GM23338 (cell line): ENCODE results near the gene LCN10.

ENCODE experiments used
- CREB1 ChIP-seq: fragments of 250-450 bp; sonication (Bioruptor Pico); IDR thresholded peaks from 2 replicates; pipeline ENCODE4 v1.5.0; 2020; ENCODE audit warnings: low read depth, mild to moderate bottlenecking, moderate library complexity
- EZH2 ChIP-seq: fragments of 200-600 bp; sonication (generic); IDR thresholded peaks from one replicate; pipeline ENCODE4 v1.8.0; 2017; ENCODE audit warnings: antibody characterized with exemption, mild to moderate bottlenecking, low read depth; ENCODE audit not compliant: unreplicated experiment
- EZH2phosphoT487 ChIP-seq: fragments of 200-600 bp; sonication (generic); IDR thresholded peaks from one replicate; pipeline ENCODE4 v1.8.1; 2018; ENCODE audit warnings: antibody characterized with exemption; ENCODE audit not compliant: unreplicated experiment
- JUNB ChIP-seq: IDR thresholded peaks from one replicate; pipeline ENCODE4 v1.6.1; 2016; ENCODE audit warnings: antibody characterized with exemption; ENCODE audit not compliant: unreplicated experiment
- NANOG ChIP-seq: IDR thresholded peaks from 2 replicates; pipeline ENCODE4 v1.6.1; 2016; ENCODE audit warnings: antibody characterized with exemption, borderline replicate concordance
- POLR2AphosphoS5 ChIP-seq: IDR thresholded peaks from 2 replicates; pipeline ENCODE4 v1.6.1; 2016; ENCODE audit warnings: antibody characterized with exemption, low read depth
- STAT1 ChIP-seq: IDR thresholded peaks from one replicate; pipeline ENCODE4 v1.6.1; 2016; ENCODE audit warnings: antibody characterized with exemption; ENCODE audit not compliant: unreplicated experiment
- ZNF114 ChIP-seq: fragments of 250-450 bp; sonication (Bioruptor Pico); IDR thresholded peaks from 2 replicates; pipeline ENCODE4 v1.5.0; 2020; ENCODE audit warnings: mild to moderate bottlenecking, moderate library complexity
- ZNF331 ChIP-seq: fragments of 250-450 bp; sonication (Bioruptor Pico); IDR thresholded peaks from 2 replicates; pipeline ENCODE4 v1.5.0; 2020; ENCODE audit warnings: low read depth, mild to moderate bottlenecking, moderate library complexity
- TF ChIP-seq, protein P1 (sequence below), 2 experiments: fragments of 200-600 bp in 1 of 2; sonication (generic) in 1 of 2; conservative IDR thresholded peaks; 2 replicates each; pipeline versions ENCODE4 v1.5.1 to v1.6.1; 2016 to 2017; ENCODE audit warnings: antibody characterized with exemption in 2 of 2, low read depth in 2 of 2, mild to moderate bottlenecking in 2 of 2, moderate library complexity in 1 of 2
- TF ChIP-seq, protein P2 (sequence below): IDR thresholded peaks from 2 replicates; pipeline ENCODE4 v1.6.1; 2016; ENCODE audit warnings: antibody characterized with exemption
- TF ChIP-seq, protein P3 (sequence below): IDR thresholded peaks from one replicate; pipeline ENCODE4 v1.6.1; 2018; ENCODE audit warnings: antibody characterized with exemption; ENCODE audit not compliant: unreplicated experiment

DNA sequence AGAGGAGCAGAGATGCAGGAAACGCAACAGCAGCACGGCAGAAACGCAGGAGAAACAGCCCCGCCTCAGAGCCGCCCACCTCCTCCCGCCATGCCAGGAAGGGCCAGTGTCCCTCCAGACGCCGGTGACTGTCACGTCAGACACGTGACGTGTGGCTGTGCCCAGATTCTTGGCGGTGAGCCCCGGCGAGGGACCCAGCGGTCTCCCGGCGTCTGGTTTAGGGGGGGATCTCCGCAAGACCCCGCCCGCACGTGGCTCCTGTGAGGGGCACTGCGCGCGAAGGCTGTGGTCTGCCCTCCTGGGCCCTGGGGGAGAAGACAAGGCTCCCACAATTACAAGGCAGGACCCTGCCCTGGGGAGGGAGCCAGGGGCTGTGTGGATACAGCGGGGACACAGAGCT lies 17.7 kb upstream of the LCN10 start:
- TF ChIP-seq, protein P1, sequence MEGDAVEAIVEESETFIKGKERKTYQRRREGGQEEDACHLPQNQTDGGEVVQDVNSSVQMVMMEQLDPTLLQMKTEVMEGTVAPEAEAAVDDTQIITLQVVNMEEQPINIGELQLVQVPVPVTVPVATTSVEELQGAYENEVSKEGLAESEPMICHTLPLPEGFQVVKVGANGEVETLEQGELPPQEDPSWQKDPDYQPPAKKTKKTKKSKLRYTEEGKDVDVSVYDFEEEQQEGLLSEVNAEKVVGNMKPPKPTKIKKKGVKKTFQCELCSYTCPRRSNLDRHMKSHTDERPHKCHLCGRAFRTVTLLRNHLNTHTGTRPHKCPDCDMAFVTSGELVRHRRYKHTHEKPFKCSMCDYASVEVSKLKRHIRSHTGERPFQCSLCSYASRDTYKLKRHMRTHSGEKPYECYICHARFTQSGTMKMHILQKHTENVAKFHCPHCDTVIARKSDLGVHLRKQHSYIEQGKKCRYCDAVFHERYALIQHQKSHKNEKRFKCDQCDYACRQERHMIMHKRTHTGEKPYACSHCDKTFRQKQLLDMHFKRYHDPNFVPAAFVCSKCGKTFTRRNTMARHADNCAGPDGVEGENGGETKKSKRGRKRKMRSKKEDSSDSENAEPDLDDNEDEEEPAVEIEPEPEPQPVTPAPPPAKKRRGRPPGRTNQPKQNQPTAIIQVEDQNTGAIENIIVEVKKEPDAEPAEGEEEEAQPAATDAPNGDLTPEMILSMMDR (conservative IDR thresholded peaks at IDR 0.05; ENCODE audit: low read depth in 2 of 2): no peak
- no peak for TF ChIP-seq POLR2AphosphoS5
- TF ChIP-seq EZH2phosphoT487: no peak
- no peak for TF ChIP-seq ZNF114 (CRISPR knock-in tag)
- no peak for TF ChIP-seq CREB1 (CRISPR knock-in tag)
- no peak for TF ChIP-seq EZH2
- TF ChIP-seq, protein P2, sequence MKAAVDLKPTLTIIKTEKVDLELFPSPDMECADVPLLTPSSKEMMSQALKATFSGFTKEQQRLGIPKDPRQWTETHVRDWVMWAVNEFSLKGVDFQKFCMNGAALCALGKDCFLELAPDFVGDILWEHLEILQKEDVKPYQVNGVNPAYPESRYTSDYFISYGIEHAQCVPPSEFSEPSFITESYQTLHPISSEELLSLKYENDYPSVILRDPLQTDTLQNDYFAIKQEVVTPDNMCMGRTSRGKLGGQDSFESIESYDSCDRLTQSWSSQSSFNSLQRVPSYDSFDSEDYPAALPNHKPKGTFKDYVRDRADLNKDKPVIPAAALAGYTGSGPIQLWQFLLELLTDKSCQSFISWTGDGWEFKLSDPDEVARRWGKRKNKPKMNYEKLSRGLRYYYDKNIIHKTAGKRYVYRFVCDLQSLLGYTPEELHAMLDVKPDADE: no peak
- TF ChIP-seq, protein P3, sequence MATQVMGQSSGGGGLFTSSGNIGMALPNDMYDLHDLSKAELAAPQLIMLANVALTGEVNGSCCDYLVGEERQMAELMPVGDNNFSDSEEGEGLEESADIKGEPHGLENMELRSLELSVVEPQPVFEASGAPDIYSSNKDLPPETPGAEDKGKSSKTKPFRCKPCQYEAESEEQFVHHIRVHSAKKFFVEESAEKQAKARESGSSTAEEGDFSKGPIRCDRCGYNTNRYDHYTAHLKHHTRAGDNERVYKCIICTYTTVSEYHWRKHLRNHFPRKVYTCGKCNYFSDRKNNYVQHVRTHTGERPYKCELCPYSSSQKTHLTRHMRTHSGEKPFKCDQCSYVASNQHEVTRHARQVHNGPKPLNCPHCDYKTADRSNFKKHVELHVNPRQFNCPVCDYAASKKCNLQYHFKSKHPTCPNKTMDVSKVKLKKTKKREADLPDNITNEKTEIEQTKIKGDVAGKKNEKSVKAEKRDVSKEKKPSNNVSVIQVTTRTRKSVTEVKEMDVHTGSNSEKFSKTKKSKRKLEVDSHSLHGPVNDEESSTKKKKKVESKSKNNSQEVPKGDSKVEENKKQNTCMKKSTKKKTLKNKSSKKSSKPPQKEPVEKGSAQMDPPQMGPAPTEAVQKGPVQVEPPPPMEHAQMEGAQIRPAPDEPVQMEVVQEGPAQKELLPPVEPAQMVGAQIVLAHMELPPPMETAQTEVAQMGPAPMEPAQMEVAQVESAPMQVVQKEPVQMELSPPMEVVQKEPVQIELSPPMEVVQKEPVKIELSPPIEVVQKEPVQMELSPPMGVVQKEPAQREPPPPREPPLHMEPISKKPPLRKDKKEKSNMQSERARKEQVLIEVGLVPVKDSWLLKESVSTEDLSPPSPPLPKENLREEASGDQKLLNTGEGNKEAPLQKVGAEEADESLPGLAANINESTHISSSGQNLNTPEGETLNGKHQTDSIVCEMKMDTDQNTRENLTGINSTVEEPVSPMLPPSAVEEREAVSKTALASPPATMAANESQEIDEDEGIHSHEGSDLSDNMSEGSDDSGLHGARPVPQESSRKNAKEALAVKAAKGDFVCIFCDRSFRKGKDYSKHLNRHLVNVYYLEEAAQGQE: no peak
- TF ChIP-seq ZNF331 (CRISPR knock-in tag): no peak
- no peak for TF ChIP-seq STAT1
- TF ChIP-seq JUNB: no peak
- TF ChIP-seq NANOG: no peak
